Measurements from ENCODE around the gene ATRIP.

DNA sequence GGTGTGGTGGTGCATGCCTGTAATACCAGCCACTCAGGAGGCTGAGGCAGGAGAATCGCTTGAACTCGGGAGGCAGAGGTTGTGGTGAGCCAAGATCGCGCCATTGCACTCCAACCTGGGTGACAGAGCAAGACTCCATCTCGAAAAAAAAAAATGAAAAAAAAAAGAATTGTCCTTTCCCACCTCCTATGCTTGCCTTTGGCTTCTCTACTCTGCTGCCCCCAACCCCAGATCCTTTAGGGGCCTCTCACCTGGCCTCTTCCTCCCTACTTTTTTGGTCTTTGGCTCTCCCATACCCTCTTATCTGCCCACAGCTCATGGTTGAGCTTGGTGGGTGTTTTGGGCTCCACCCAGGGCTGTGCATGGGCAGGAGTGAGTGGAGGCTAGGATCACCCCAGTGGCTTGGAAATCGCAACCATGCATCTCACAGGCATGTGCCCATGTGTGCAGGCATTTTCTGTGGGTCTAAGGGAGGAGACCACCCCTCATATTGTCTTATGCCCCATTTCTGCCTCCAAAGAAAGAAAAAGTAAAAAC, 59.5 kb downstream of the ATRIP start:
- no peak for TF ChIP-seq EZH2 (IDR thresholded peaks at IDR 0.05; ENCODE audit: low read length, unreplicated experiment)
- TF ChIP-seq, protein P1, sequence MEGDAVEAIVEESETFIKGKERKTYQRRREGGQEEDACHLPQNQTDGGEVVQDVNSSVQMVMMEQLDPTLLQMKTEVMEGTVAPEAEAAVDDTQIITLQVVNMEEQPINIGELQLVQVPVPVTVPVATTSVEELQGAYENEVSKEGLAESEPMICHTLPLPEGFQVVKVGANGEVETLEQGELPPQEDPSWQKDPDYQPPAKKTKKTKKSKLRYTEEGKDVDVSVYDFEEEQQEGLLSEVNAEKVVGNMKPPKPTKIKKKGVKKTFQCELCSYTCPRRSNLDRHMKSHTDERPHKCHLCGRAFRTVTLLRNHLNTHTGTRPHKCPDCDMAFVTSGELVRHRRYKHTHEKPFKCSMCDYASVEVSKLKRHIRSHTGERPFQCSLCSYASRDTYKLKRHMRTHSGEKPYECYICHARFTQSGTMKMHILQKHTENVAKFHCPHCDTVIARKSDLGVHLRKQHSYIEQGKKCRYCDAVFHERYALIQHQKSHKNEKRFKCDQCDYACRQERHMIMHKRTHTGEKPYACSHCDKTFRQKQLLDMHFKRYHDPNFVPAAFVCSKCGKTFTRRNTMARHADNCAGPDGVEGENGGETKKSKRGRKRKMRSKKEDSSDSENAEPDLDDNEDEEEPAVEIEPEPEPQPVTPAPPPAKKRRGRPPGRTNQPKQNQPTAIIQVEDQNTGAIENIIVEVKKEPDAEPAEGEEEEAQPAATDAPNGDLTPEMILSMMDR (conservative IDR thresholded peaks at IDR 0.05; ENCODE audit: low read depth, low read length): no peak
- no peak for TF ChIP-seq EZH2phosphoT487 (IDR thresholded peaks at IDR 0.05; ENCODE audit: borderline replicate concordance, low read length)

Data from PC-3 (cell line).